Measurements from ENCODE around the gene TEC. TPM values are rescaled to one million over a fixed set of nuclear protein-coding genes. Genes with fewer than 3 reads are reported as not detected.

Gene TEC
- total and polyA plus RNA-seq, 2 of the 8 experiments (the other 6 are each of a cell fraction or from before 2014, with no cell fraction given): 0.73 to 1.8 TPM

- Histone ChIP-seq H3K14ac (ENCODE audit: insufficient read length) (no peak overlapping the region), H3K27me3 (replicated peaks in 1 of 4; ENCODE audit: control insufficient read depth in 3 of 4, extremely low read depth in 1 of 4, insufficient read depth in 3 of 4, low read length in 3 of 4) (no peaks in the 10 kb centered on the region), H4K91ac (replicated peaks; ENCODE audit: insufficient read length, low read length) (no peak overlapping the region), H4K5ac (ENCODE audit: insufficient read length, low read depth, low read length) (no peak overlapping the region), H3K36me3 (ENCODE audit: control insufficient read depth in 2 of 4, insufficient read depth in 4 of 4, low read length in 3 of 4) (no peaks in the 10 kb centered on the region), H2BK5ac (ENCODE audit: low read depth, low read length) (no peak overlapping the region), H3K9me3 (ENCODE audit: insufficient read depth in 2 of 2, low read depth in 1 of 2, low read length in 1 of 2) (no peaks in the 10 kb centered on the region), H3K23ac (ENCODE audit: insufficient read length) (no peak overlapping the region), H3K4me2 (ENCODE audit: insufficient read depth in 1 of 2, low read depth in 2 of 2, low read length in 2 of 2) (no peak overlapping the region), H3K18ac (ENCODE audit: extremely low read depth, low read length) (no peak overlapping the region), H2BK15ac (ENCODE audit: low read length) (no peak overlapping the region), H3K79me1 (ENCODE audit: low read depth, low read length) (no peaks in the 10 kb centered on the region), H2BK12ac (ENCODE audit: low read depth, low read length) (no peak overlapping the region), H3K4me3 (ENCODE audit: extremely low read depth in 1 of 4, insufficient read depth in 2 of 4, low read depth in 3 of 4, low read length in 4 of 4) (no peak overlapping the region), H3K79me2 (ENCODE audit: control insufficient read depth in 1 of 2, insufficient read depth in 2 of 2, low read length in 2 of 2) (no peaks in the 10 kb centered on the region), H2AK5ac (ENCODE audit: low read depth, low read length) (no peak overlapping the region), H3K56ac (replicated peaks; ENCODE audit: insufficient read length, low read depth, low read length) (no peak overlapping the region), H3K4ac (replicated peaks; ENCODE audit: insufficient read length, low read depth, low read length) (no peak overlapping the region), H3K23me2 (ENCODE audit: low read depth, low read length) (no peaks in the 10 kb centered on the region; the same call in 1 of the 2 replicates), H2BK20ac (ENCODE audit: low read length) (no peak overlapping the region), H3K9ac (replicated peaks in 1 of 4; ENCODE audit: extremely low read depth in 1 of 4, low read depth in 3 of 4, low read length in 3 of 4) (no peak overlapping the region), H4K20me1 (replicated peaks in 1 of 2; ENCODE audit: control insufficient read depth in 1 of 2, insufficient read depth in 2 of 2, low read length in 2 of 2) (no peaks in the 10 kb centered on the region), H2BK120ac (replicated peaks; ENCODE audit: low read depth, low read length) (no peak overlapping the region), H2AFZ (ENCODE audit: low read length) (no peak overlapping the region), H4K8ac (ENCODE audit: extremely low read depth, insufficient read depth, low read length) (no peak overlapping the region), H3K27ac (ENCODE audit: low read depth, low read length) (no peak overlapping the region), H3K4me1 (replicated peaks in 1 of 4; ENCODE audit: control insufficient read depth in 3 of 4, insufficient read depth in 4 of 4, low read length in 3 of 4) (no peaks in the 10 kb centered on the region; a peak in 1 of 7 replicates)
- ChIA-PET POLR2A (ENCODE audit: partially characterized antibody) (no interaction called here), CTCF (ENCODE audit: partially characterized antibody) (no interaction called here)
- TF ChIP-seq EP300 (IDR thresholded peaks at IDR 0.05; ENCODE audit: borderline replicate concordance in 1 of 2, low read depth in 2 of 2, low read length in 2 of 2) (no peak), HDAC6 (IDR thresholded peaks at IDR 0.05; ENCODE audit: low read depth, low read length) (no peak), TAF7 (optimal IDR thresholded peaks at IDR 0.05; ENCODE audit: borderline replicate concordance, low read depth, low read length) (no peak), RAD21 (IDR thresholded peaks at IDR 0.05 in 1 of 2, conservative IDR thresholded peaks at IDR 0.05 in 1 of 2; ENCODE audit: low read depth in 2 of 2, low read length in 2 of 2) (no peak), MAX (IDR thresholded peaks at IDR 0.05) (no peak), SUZ12 (IDR thresholded peaks at IDR 0.05; ENCODE audit: low read length) (no peak), RBBP5 (IDR thresholded peaks at IDR 0.05; ENCODE audit: borderline replicate concordance, low read depth, low read length) (no peak), RFX5 (IDR thresholded peaks at IDR 0.05; ENCODE audit: borderline replicate concordance, low read depth, low read length) (no peak), ATF3 (IDR thresholded peaks at IDR 0.05; ENCODE audit: insufficient read depth, low read depth, low read length) (no peak), POLR2A (IDR thresholded peaks at IDR 0.05; ENCODE audit: control extremely low read depth in 1 of 2, low read depth in 2 of 2, low read length in 2 of 2) (no peak), ATF2 (IDR thresholded peaks at IDR 0.05; ENCODE audit: low read length) (no peak)
- 81% methylated on average over 3 of the region's 3 CpGs; no CpG with 5 or more reads in 1 of the 2 experiments for WGBS, 2 experiments (ENCODE audit: extremely low coverage in 1 of 2, insufficient coverage in 1 of 2, insufficient read length in 1 of 2, insufficient replicate concordance in 2 of 2, low coverage in 1 of 2, low lambda C conversion rate in 2 of 2, missing lambda C conversion rate in 1 of 2)
- FAIRE-seq (no peak), DNase-seq (ENCODE audit: low read depth in 1 of 2, low spot score in 2 of 2) (no peak)
Measured at GRCh38 chr4:48203819-48204218, 65.8 kb downstream of the TEC start.

All from H1 (cell line).